ENCODE data around the gene GAD1.

DNA sequence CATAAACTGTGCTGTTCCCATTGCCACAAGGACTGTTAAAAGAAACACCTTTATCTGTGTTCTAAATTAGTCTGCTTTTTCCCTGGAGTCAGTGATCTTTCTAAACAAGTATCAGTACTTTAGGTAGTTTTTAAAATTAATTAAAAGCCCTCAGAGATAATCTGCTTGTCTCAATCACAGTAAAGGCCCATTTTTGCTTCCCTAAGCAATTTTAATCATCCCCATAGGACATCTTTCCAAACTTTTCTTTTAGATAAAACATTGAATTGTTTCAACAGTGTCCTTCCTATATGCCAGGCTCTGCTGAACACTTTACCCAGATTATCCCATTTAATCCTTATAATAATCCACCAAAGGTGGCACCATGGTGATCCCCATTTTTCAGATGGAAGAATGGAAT is 42.6 kb upstream of the GAD1 start:
- TF ChIP-seq, protein P1, sequence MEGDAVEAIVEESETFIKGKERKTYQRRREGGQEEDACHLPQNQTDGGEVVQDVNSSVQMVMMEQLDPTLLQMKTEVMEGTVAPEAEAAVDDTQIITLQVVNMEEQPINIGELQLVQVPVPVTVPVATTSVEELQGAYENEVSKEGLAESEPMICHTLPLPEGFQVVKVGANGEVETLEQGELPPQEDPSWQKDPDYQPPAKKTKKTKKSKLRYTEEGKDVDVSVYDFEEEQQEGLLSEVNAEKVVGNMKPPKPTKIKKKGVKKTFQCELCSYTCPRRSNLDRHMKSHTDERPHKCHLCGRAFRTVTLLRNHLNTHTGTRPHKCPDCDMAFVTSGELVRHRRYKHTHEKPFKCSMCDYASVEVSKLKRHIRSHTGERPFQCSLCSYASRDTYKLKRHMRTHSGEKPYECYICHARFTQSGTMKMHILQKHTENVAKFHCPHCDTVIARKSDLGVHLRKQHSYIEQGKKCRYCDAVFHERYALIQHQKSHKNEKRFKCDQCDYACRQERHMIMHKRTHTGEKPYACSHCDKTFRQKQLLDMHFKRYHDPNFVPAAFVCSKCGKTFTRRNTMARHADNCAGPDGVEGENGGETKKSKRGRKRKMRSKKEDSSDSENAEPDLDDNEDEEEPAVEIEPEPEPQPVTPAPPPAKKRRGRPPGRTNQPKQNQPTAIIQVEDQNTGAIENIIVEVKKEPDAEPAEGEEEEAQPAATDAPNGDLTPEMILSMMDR (IDR thresholded peaks at IDR 0.05): no peak
- TF ChIP-seq POLR2A (IDR thresholded peaks at IDR 0.05): no peak
- TF ChIP-seq EP300 (IDR thresholded peaks at IDR 0.05): no peak

Measured in tibial nerve (tissue), 4 donors.